OCI-LY1 (cell line): ENCODE measurements around the gene SLCO2A1.

Experiments
- H2AFZ ChIP-seq: fragments of 200-600 bp; sonication (generic), shearing (Covaris generic); 2 replicates; pipeline ENCODE4 v1.6.0; 2014; ENCODE audit warnings: antibody characterized with exemption, mild to moderate bottlenecking, low read length
- H3F3A ChIP-seq: fragments of 200-600 bp; sonication (generic), shearing (Covaris generic); 2 replicates; pipeline ENCODE4 v1.6.0; 2014; ENCODE audit warnings: mild to moderate bottlenecking, antibody characterized with exemption, low read length, moderate library complexity; ENCODE audit not compliant: insufficient read depth
- H3K27ac ChIP-seq: fragments of 200-600 bp; sonication (generic); 2 replicates; pipeline ENCODE4 v1.5.1; 2014; ENCODE audit warnings: low read length, mixed run types, mild to moderate bottlenecking, low read depth; ENCODE audit not compliant: poor library complexity, severe bottlenecking
- H3K27me3 ChIP-seq: fragments of 200-600 bp; sonication (generic); 2 replicates; pipeline ENCODE4 v1.6.0; 2014; ENCODE audit warnings: antibody characterized with exemption, mild to moderate bottlenecking, low read length, moderate library complexity; ENCODE audit not compliant: insufficient read depth
- H3K36me3 ChIP-seq: fragments of 200-600 bp; sonication (generic); 2 replicates; pipeline ENCODE4 v1.6.1; 2014; ENCODE audit warnings: mild to moderate bottlenecking, antibody characterized with exemption, low read length, moderate library complexity, mixed read lengths; ENCODE audit not compliant: insufficient read depth
- H3K4me1 ChIP-seq: fragments of 200-600 bp; sonication (generic); 2 replicates; pipeline ENCODE4 v1.5.1; 2014; ENCODE audit warnings: mild to moderate bottlenecking, low read length, moderate library complexity; ENCODE audit not compliant: insufficient read depth, severe bottlenecking
- H3K4me2 ChIP-seq: fragments of 200-600 bp; sonication (generic), shearing (Covaris generic); 2 replicates; pipeline ENCODE4 v1.6.1; 2014; ENCODE audit warnings: low read length
- H3K4me3 ChIP-seq: fragments of 200-600 bp; sonication (generic); 2 replicates; pipeline ENCODE4 v1.5.1; 2014; ENCODE audit warnings: low read length, low read depth, mild to moderate bottlenecking, mixed read lengths; ENCODE audit not compliant: poor library complexity, severe bottlenecking
- H3K79me2 ChIP-seq: fragments of 200-600 bp; shearing (Covaris generic); 2 replicates; pipeline ENCODE4 v1.6.1; 2016; ENCODE audit warnings: mixed run types, low read length, mixed read lengths; ENCODE audit not compliant: insufficient read depth
- H3K9ac ChIP-seq: fragments of 200-600 bp; sonication (generic), shearing (Covaris generic); 2 replicates; pipeline ENCODE4 v1.6.1; 2014; ENCODE audit warnings: mild to moderate bottlenecking, low read length, mixed read lengths
- H3K9me2 ChIP-seq: fragments of 200-600 bp; sonication (generic), shearing (Covaris generic); 2 replicates; pipeline ENCODE4 v1.6.1; 2014; ENCODE audit warnings: low read depth, mild to moderate bottlenecking, low read length, mixed read lengths
- H3K9me3 ChIP-seq: fragments of 200-600 bp; shearing (Covaris generic); 2 replicates; pipeline ENCODE4 v1.6.1; 2014; ENCODE audit warnings: low read length, mixed read lengths
- H4K20me1 ChIP-seq: fragments of 200-600 bp; sonication (generic), shearing (Covaris generic); 2 replicates; pipeline ENCODE4 v1.6.0; 2016; ENCODE audit warnings: mild to moderate bottlenecking, low read length; ENCODE audit not compliant: insufficient read depth
- EZH2 ChIP-seq: fragments of 200-600 bp; sonication (generic), shearing (Covaris generic); IDR thresholded peaks from 2 replicates; pipeline ENCODE4 v1.8.0; 2017; ENCODE audit warnings: borderline replicate concordance, mixed run types, mild to moderate bottlenecking, antibody characterized with exemption, low read length, moderate library complexity, mixed read lengths
- TF ChIP-seq, protein P1 (sequence below): fragments of 200-600 bp; sonication (generic), shearing (Covaris generic); IDR thresholded peaks from 2 replicates; pipeline ENCODE4 v1.5.1; 2017; ENCODE audit warnings: mild to moderate bottlenecking, antibody characterized with exemption, low read length, moderate library complexity, mixed read lengths

The SLCO2A1 gene

GRCh38 chr3:134077649-134078161, 48.0 kb upstream of the SLCO2A1 start:
- H4K20me1 ChIP-seq, result no peaks in the 10 kb centered on the region
- no peak overlapping the region for H3K4me3 ChIP-seq
- H3K4me1 ChIP-seq, result no peaks in the 10 kb centered on the region
- no peaks in the 10 kb centered on the region for H3F3A ChIP-seq
- TF ChIP-seq EZH2, result no peak
- TF ChIP-seq, protein P1, sequence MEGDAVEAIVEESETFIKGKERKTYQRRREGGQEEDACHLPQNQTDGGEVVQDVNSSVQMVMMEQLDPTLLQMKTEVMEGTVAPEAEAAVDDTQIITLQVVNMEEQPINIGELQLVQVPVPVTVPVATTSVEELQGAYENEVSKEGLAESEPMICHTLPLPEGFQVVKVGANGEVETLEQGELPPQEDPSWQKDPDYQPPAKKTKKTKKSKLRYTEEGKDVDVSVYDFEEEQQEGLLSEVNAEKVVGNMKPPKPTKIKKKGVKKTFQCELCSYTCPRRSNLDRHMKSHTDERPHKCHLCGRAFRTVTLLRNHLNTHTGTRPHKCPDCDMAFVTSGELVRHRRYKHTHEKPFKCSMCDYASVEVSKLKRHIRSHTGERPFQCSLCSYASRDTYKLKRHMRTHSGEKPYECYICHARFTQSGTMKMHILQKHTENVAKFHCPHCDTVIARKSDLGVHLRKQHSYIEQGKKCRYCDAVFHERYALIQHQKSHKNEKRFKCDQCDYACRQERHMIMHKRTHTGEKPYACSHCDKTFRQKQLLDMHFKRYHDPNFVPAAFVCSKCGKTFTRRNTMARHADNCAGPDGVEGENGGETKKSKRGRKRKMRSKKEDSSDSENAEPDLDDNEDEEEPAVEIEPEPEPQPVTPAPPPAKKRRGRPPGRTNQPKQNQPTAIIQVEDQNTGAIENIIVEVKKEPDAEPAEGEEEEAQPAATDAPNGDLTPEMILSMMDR, result no peak
- no peak overlapping the region for H3K27ac ChIP-seq
- no peaks in the 10 kb centered on the region for H3K27me3 ChIP-seq
- no peaks in the 10 kb centered on the region for H3K36me3 ChIP-seq
- no peaks in the 10 kb centered on the region for H3K79me2 ChIP-seq
- no peaks in the 10 kb centered on the region; the same call in 1 of the 2 replicates for H3K9me2 ChIP-seq
- no peak overlapping the region for H3K4me2 ChIP-seq
- H3K9me3 ChIP-seq, result no peaks in the 10 kb centered on the region
- H3K9ac ChIP-seq, result no peak overlapping the region
- no peak overlapping the region for H2AFZ ChIP-seq

- no peak overlapping the region for H3K4me3 ChIP-seq
- H3K9me3 ChIP-seq, result no peaks in the 10 kb centered on the region
- H2AFZ ChIP-seq, result no peak overlapping the region
- TF ChIP-seq, protein P1, result no peak
- no peaks in the 10 kb centered on the region; the same call in 1 of the 2 replicates for H3K9me2 ChIP-seq
- H3K79me2 ChIP-seq, result no peaks in the 10 kb centered on the region
- no peaks in the 10 kb centered on the region for H4K20me1 ChIP-seq
- H3F3A ChIP-seq, result no peaks in the 10 kb centered on the region
- no peak overlapping the region for H3K27ac ChIP-seq
- H3K27me3 ChIP-seq, result no peaks in the 10 kb centered on the region
- H3K9ac ChIP-seq, result no peak overlapping the region
- H3K4me1 ChIP-seq, result no peaks in the 10 kb centered on the region
- H3K4me2 ChIP-seq, result no peak overlapping the region
- H3K36me3 ChIP-seq, result no peaks in the 10 kb centered on the region
Measured at GRCh38 chr3:134076851-134077250, 47.1 kb upstream of the SLCO2A1 start.

DNA sequence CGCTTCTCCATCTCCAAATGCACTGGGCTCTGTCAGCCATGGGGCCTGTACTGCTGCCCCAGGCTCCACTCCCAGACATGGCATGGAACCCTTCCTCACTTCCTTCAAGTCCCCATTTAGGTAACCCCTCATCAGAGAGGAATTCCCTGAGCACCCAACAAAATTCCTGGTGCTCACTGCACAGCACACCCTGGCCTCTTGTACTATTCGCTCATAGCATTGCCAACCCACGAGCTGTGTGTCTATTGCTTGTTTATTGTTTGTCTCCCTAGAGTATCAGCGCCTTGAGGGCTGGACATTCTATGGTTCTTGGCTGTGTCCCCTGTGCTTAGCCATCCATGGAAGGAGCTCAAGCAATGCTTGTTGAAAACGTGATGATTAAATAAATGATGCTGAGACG, 46.1 kb upstream of the SLCO2A1 start:
- no peaks in the 10 kb centered on the region for H3K9me3 ChIP-seq

More for the DNA sequence above, 46.1 kb upstream of the SLCO2A1 start:
- TF ChIP-seq EZH2, result no peak
- TF ChIP-seq, protein P1, result no peak
- no peaks in the 10 kb centered on the region; the same call in 1 of the 2 replicates for H3K9me2 ChIP-seq
- H3K79me2 ChIP-seq, result no peaks in the 10 kb centered on the region
- H3K36me3 ChIP-seq, result no peaks in the 10 kb centered on the region
- H3K27ac ChIP-seq, result no peak overlapping the region
- H2AFZ ChIP-seq, result no peak overlapping the region
- no peaks in the 10 kb centered on the region for H3K4me1 ChIP-seq
- no peaks in the 10 kb centered on the region for H3K27me3 ChIP-seq
- H3K4me3 ChIP-seq, result no peak overlapping the region
- H3F3A ChIP-seq, result no peaks in the 10 kb centered on the region
- no peak overlapping the region for H3K4me2 ChIP-seq
- H4K20me1 ChIP-seq, result no peaks in the 10 kb centered on the region
- H3K9ac ChIP-seq, result no peak overlapping the region
